HEK293 (cell line): ENCODE measurements around the gene P2RX4.

ENCODE experiments used
- CTCF ChIP-seq: fragments of 450-650 bp; formaldehyde crosslinking; IDR thresholded peaks from 2 replicates; pipeline ENCODE4 v1.5.1; 2016; ENCODE audit warnings: missing biosample characterization, missing genetic modification characterization
- KLF1 ChIP-seq: fragments of 450-650 bp; formaldehyde crosslinking; IDR thresholded peaks from 2 replicates; pipeline ENCODE4 v1.5.1; 2016; ENCODE audit warnings: missing biosample characterization, missing genetic modification characterization
- MYNN ChIP-seq: fragments of 450-650 bp; formaldehyde crosslinking; IDR thresholded peaks from 2 replicates; pipeline ENCODE4 v1.5.1; 2016; ENCODE audit warnings: missing biosample characterization, missing genetic modification characterization, borderline replicate concordance
- SP2 ChIP-seq: fragments of 450-650 bp; formaldehyde crosslinking; IDR thresholded peaks from 2 replicates; pipeline ENCODE4 v1.5.1; 2016; ENCODE audit warnings: missing biosample characterization, missing genetic modification characterization
- TCF7L2 ChIP-seq: IDR thresholded peaks from 2 replicates; pipeline ENCODE4 v1.6.1; 2011; ENCODE audit warnings: low read depth, mild to moderate bottlenecking, inconsistent platforms, low read length, moderate library complexity, borderline replicate concordance
- ZBTB10 ChIP-seq: fragments of 450-650 bp; formaldehyde crosslinking; IDR thresholded peaks from 2 replicates; pipeline ENCODE4 v1.5.1; 2016; ENCODE audit warnings: missing biosample characterization, missing genetic modification characterization
- ZBTB17 ChIP-seq: fragments of 450-650 bp; formaldehyde crosslinking; IDR thresholded peaks from 2 replicates; pipeline ENCODE4 v1.5.1; 2016; ENCODE audit warnings: missing biosample characterization, missing genetic modification characterization
- ZNF114 ChIP-seq: fragments of 450-650 bp; formaldehyde crosslinking; IDR thresholded peaks from 2 replicates; pipeline ENCODE4 v1.5.0; 2017; ENCODE audit warnings: missing biosample characterization, missing genetic modification characterization
- ZNF140 ChIP-seq: fragments of 450-650 bp; formaldehyde crosslinking; IDR thresholded peaks from 2 replicates; pipeline ENCODE4 v1.5.1; 2016; ENCODE audit warnings: missing biosample characterization, missing genetic modification characterization
- ZNF16 ChIP-seq: fragments of 450-650 bp; formaldehyde crosslinking; IDR thresholded peaks from 2 replicates; pipeline ENCODE4 v1.5.1; 2016; ENCODE audit warnings: low read depth, missing biosample characterization, missing genetic modification characterization
- ZNF221 ChIP-seq: fragments of 450-650 bp; formaldehyde crosslinking; IDR thresholded peaks from 2 replicates; pipeline ENCODE4 v1.5.1; 2017; ENCODE audit warnings: missing biosample characterization, missing genetic modification characterization, borderline replicate concordance
- ZNF302 ChIP-seq: fragments of 450-650 bp; formaldehyde crosslinking; IDR thresholded peaks from 2 replicates; pipeline ENCODE4 v1.5.1; 2016; ENCODE audit warnings: missing biosample characterization, missing genetic modification characterization, low read depth
- ZNF335 ChIP-seq: fragments of 450-650 bp; formaldehyde crosslinking; conservative IDR thresholded peaks from 2 replicates; pipeline ENCODE4 v1.5.1; 2016; ENCODE audit warnings: missing biosample characterization, missing genetic modification characterization
- ZNF416 ChIP-seq: fragments of 450-650 bp; formaldehyde crosslinking; IDR thresholded peaks from 2 replicates; pipeline ENCODE4 v1.5.1; 2016; ENCODE audit warnings: missing biosample characterization, missing genetic modification characterization
- ZNF510 ChIP-seq: fragments of 450-650 bp; formaldehyde crosslinking; IDR thresholded peaks from 2 replicates; pipeline ENCODE4 v1.5.1; 2018; ENCODE audit warnings: mild to moderate bottlenecking, missing genetic modification characterization, missing biosample characterization; ENCODE audit not compliant: insufficient replicate concordance
- ZNF549 ChIP-seq: fragments of 450-650 bp; IDR thresholded peaks from 2 replicates; pipeline ENCODE4 v1.5.1; 2018; ENCODE audit warnings: missing biosample characterization, missing genetic modification characterization, mild to moderate bottlenecking, inconsistent platforms, moderate library complexity
- ZNF555 ChIP-seq: fragments of 450-650 bp; formaldehyde crosslinking; conservative IDR thresholded peaks from 2 replicates; pipeline ENCODE4 v1.5.1; 2017; ENCODE audit warnings: missing biosample characterization, mild to moderate bottlenecking, missing genetic modification characterization, inconsistent platforms
- ZNF654 ChIP-seq: fragments of 450-650 bp; formaldehyde crosslinking; IDR thresholded peaks from 2 replicates; pipeline ENCODE4 v1.5.1; 2016; ENCODE audit warnings: low read depth, missing biosample characterization, missing genetic modification characterization
- ZNF664 ChIP-seq: fragments of 450-650 bp; formaldehyde crosslinking; IDR thresholded peaks from 2 replicates; pipeline ENCODE4 v1.5.1; 2016; ENCODE audit warnings: missing biosample characterization, missing genetic modification characterization
- ZNF776 ChIP-seq: fragments of 450-650 bp; formaldehyde crosslinking; IDR thresholded peaks from 2 replicates; pipeline ENCODE4 v1.5.0; 2017; ENCODE audit warnings: missing biosample characterization, missing genetic modification characterization, borderline replicate concordance
- ZNF843 ChIP-seq: fragments of 450-650 bp; formaldehyde crosslinking; IDR thresholded peaks from 2 replicates; pipeline ENCODE4 v1.5.1; 2016; ENCODE audit warnings: missing biosample characterization, missing genetic modification characterization
- TF ChIP-seq, protein P1 (sequence below): fragments of 450-650 bp; formaldehyde crosslinking; conservative IDR thresholded peaks from 2 replicates; pipeline ENCODE4 v1.5.1; 2016; ENCODE audit warnings: low read depth, missing biosample characterization, missing genetic modification characterization
- TF ChIP-seq, protein P2 (sequence below): fragments of 450-650 bp; formaldehyde crosslinking; IDR thresholded peaks from 2 replicates; pipeline ENCODE4; 2016; ENCODE audit warnings: missing biosample characterization, missing genetic modification characterization
- TF ChIP-seq, protein P3 (sequence below): fragments of 450-650 bp; formaldehyde crosslinking; IDR thresholded peaks from 2 replicates; pipeline ENCODE4 v1.5.1; 2016; ENCODE audit warnings: missing biosample characterization, missing genetic modification characterization, low read depth
- TF ChIP-seq, protein P4 (sequence below): fragments of 450-650 bp; formaldehyde crosslinking; IDR thresholded peaks from 2 replicates; pipeline ENCODE4 v1.5.1; 2017; ENCODE audit warnings: missing biosample characterization, missing genetic modification characterization

Gene P2RX4

GRCh38 chr12:121209624-121210572, at the start of gene P2RX4 (continued):
- TF ChIP-seq CTCF (tag by site-specific recombination) (peak; percentile 89), ZNF140 (tag by site-specific recombination) (no peak), TCF7L2 (no peak), ZNF114 (tag by site-specific recombination) (no peak), KLF1 (tag by site-specific recombination) (no peak; the same call in 1 of the 2 replicates), ZNF221 (no peak), ZNF16 (tag by site-specific recombination) (no peak), ZNF664 (no peak), ZNF416 (tag by site-specific recombination) (no peak), ZNF302 (tag by site-specific recombination) (no peak), ZNF843 (tag by site-specific recombination) (no peak), MYNN (no peak), ZBTB17 (peak; percentile 95), ZNF654 (no peak), ZNF549 (no peak), ZNF776 (no peak), ZNF555 (tag by site-specific recombination) (no peak), ZNF335 (tag by site-specific recombination) (peak; percentile 22), SP2 (peak; percentile 38; the same call in 1 of the 2 replicates), ZNF510 (no peak), ZBTB10 (no peak)
- TF ChIP-seq, protein P1, sequence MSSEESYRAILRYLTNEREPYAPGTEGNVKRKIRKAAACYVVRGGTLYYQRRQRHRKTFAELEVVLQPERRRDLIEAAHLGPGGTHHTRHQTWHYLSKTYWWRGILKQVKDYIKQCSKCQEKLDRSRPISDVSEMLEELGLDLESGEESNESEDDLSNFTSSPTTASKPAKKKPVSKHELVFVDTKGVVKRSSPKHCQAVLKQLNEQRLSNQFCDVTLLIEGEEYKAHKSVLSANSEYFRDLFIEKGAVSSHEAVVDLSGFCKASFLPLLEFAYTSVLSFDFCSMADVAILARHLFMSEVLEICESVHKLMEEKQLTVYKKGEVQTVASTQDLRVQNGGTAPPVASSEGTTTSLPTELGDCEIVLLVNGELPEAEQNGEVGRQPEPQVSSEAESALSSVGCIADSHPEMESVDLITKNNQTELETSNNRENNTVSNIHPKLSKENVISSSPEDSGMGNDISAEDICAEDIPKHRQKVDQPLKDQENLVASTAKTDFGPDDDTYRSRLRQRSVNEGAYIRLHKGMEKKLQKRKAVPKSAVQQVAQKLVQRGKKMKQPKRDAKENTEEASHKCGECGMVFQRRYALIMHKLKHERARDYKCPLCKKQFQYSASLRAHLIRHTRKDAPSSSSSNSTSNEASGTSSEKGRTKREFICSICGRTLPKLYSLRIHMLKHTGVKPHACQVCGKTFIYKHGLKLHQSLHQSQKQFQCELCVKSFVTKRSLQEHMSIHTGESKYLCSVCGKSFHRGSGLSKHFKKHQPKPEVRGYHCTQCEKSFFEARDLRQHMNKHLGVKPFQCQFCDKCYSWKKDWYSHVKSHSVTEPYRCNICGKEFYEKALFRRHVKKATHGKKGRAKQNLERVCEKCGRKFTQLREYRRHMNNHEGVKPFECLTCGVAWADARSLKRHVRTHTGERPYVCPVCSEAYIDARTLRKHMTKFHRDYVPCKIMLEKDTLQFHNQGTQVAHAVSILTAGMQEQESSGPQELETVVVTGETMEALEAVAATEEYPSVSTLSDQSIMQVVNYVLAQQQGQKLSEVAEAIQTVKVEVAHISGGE (tag by site-specific recombination): peak; percentile 37; the same call in 1 of the 2 replicates
- TF ChIP-seq, protein P2, sequence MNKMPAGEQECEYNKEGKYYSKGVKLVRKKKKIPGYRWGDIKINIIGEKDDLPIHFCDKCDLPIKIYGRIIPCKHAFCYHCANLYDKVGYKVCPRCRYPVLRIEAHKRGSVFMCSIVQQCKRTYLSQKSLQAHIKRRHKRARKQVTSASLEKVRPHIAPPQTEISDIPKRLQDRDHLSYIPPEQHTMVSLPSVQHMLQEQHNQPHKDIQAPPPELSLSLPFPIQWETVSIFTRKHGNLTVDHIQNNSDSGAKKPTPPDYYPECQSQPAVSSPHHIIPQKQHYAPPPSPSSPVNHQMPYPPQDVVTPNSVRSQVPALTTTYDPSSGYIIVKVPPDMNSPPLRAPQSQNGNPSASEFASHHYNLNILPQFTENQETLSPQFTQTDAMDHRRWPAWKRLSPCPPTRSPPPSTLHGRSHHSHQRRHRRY (tag by site-specific recombination): no peak
- TF ChIP-seq, protein P3, sequence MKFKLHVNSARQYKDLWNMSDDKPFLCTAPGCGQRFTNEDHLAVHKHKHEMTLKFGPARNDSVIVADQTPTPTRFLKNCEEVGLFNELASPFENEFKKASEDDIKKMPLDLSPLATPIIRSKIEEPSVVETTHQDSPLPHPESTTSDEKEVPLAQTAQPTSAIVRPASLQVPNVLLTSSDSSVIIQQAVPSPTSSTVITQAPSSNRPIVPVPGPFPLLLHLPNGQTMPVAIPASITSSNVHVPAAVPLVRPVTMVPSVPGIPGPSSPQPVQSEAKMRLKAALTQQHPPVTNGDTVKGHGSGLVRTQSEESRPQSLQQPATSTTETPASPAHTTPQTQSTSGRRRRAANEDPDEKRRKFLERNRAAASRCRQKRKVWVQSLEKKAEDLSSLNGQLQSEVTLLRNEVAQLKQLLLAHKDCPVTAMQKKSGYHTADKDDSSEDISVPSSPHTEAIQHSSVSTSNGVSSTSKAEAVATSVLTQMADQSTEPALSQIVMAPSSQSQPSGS: no peak
- TF ChIP-seq, protein P4, sequence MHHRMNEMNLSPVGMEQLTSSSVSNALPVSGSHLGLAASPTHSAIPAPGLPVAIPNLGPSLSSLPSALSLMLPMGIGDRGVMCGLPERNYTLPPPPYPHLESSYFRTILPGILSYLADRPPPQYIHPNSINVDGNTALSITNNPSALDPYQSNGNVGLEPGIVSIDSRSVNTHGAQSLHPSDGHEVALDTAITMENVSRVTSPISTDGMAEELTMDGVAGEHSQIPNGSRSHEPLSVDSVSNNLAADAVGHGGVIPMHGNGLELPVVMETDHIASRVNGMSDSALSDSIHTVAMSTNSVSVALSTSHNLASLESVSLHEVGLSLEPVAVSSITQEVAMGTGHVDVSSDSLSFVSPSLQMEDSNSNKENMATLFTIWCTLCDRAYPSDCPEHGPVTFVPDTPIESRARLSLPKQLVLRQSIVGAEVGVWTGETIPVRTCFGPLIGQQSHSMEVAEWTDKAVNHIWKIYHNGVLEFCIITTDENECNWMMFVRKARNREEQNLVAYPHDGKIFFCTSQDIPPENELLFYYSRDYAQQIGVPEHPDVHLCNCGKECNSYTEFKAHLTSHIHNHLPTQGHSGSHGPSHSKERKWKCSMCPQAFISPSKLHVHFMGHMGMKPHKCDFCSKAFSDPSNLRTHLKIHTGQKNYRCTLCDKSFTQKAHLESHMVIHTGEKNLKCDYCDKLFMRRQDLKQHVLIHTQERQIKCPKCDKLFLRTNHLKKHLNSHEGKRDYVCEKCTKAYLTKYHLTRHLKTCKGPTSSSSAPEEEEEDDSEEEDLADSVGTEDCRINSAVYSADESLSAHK (tag by site-specific recombination): no peak
